HFF-Myc (cell line): ENCODE results near the gene SLC6A1.
A peak's percentile ranks its signal among the peaks of the same experiment; 100 is the strongest.

ENCODE experiments used
- DNase-seq: peaks from one replicate; pipeline ENCODE4 v3.0.0-alpha.2; 2011; ENCODE audit warnings: low read depth; ENCODE audit errors: extremely low read depth
- H3K4me3 ChIP-seq: replicated peaks from 2 replicates; pipeline ENCODE4 v1.5.1; 2011; ENCODE audit warnings: low read depth, mild to moderate bottlenecking, control low read depth, low read length
- CTCF ChIP-seq: IDR thresholded peaks from 2 replicates; pipeline ENCODE4 v1.5.1; 2012; ENCODE audit warnings: mild to moderate bottlenecking, low read depth, low read length, control low read depth; ENCODE audit errors: missing control alignments

Gene SLC6A1

GRCh38 chr3:10950476-10951294 lies 41.9 kb upstream of the SLC6A1 start:
- TF ChIP-seq CTCF = peak; percentile 61
- DNase-seq = no peak
- no peak overlapping the region for H3K4me3 ChIP-seq

- no peak for TF ChIP-seq CTCF
- no peak overlapping the region for H3K4me3 ChIP-seq
- DNase-seq = no peak
These were observed 41.1 kb upstream of the SLC6A1 start for GRCh38 chr3:10951295-10951926.

GRCh38 chr3:10952525-10952924 lies 40.0 kb upstream of the SLC6A1 start:
- no peak overlapping the region for H3K4me3 ChIP-seq
- no peak for TF ChIP-seq CTCF
- DNase-seq = no peak

- TF ChIP-seq CTCF = no peak
- DNase-seq = no peak
- H3K4me3 ChIP-seq = no peak overlapping the region
These were observed 37.8 kb upstream of the SLC6A1 start for GRCh38 chr3:10954740-10955139.

- no peak overlapping the region for H3K4me3 ChIP-seq
- no peak for DNase-seq
- no peak for TF ChIP-seq CTCF
These were observed 36.7 kb upstream of the SLC6A1 start for GRCh38 chr3:10955711-10956453.

GRCh38 chr3:10956531-10956930 lies 36.0 kb upstream of the SLC6A1 start:
- no peak overlapping the region for H3K4me3 ChIP-seq
- no peak for DNase-seq
- no peak for TF ChIP-seq CTCF
